Astrocyte of the spinal cord (primary cell): ENCODE results near the gene CPNE6.

Source experiments
- DNase-seq: peaks from one replicate; pipeline ENCODE4 v3.0.0; 2011; ENCODE audit warnings: low read depth, low spot score
- H3K4me3 ChIP-seq: 2 replicates; pipeline ENCODE4 v1.5.1; 2011; ENCODE audit warnings: low read depth, mild to moderate bottlenecking, low read length, moderate library complexity
- in situ Hi-C: cut with HindIII; loops from 2 replicates; pipeline ENCODE4 v1.10.0; 2017; ENCODE audit warnings: low sequenced_read_pairs
- TF ChIP-seq, protein P1 (sequence below): IDR thresholded peaks from 2 replicates; pipeline ENCODE4 v1.5.1; 2012; ENCODE audit warnings: low read depth, mild to moderate bottlenecking, low read length, inconsistent platforms

CPNE6 gene

DNA sequence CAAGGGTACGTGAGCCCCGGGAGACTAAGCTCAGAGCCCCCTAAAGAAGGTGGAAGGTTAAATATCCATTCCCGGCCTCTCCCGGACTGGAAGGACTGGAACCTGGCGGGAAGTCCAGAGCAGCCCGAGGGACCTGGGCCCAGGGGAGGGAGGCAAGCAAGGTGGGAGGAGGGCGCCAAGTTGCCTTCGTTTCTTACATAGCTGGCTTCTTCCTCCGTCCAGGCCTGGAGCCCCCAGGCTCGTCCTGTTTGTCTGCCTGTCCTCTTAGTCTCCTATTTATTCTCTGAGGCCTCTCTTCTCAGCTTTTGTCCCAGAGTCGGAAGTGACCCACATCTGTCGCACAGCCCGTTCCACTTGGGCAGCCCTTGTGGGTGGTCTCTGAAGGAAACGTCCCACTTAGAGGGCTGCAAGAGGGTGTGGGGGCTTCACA lies 23.5 kb downstream of the CPNE6 start:
- in situ Hi-C loops = no loop called here

DNA sequence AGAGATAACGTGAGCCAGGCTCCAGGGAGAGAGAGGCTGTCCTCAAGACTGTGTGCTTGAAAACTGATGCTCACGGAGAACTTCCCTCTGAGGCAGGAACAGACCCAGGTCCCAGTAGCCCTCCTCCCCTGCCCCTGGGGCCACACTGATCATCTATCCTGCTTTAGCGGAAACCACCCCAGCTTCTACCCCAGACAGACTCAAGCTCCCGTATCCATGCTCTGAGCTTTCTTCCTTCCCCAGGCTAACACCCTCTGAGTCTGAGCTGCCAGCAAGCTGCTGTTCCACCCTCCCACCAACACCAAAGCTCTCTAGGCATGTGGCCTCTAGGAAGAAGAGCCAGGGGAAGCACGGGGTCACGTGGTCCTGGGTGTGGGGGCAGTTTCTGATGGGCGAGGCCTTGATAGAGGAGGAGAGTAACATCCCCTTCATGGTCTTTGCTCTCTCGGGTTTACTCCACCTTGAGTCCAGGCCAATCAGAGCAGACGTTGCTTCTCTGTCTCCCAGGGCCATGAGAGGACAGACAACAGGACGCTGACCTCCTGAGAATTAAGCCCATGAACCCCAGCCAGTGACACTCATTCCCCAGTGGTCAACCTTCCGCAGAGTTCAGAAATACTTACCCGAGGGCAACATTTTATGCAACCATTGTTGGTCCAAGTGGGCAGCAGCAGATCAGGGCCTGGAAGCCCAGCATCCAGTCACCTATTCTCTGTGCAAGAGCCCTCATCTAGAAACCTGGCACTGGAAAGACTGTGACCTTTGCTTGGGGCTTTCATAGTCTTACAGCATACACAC lies 24.1 kb downstream of the CPNE6 start:
- in situ Hi-C loops = no loop called here
- H3K4me3 ChIP-seq = peak overlapping the region; percentile 71
- peak; percentile 4 for DNase-seq
- TF ChIP-seq, protein P1, sequence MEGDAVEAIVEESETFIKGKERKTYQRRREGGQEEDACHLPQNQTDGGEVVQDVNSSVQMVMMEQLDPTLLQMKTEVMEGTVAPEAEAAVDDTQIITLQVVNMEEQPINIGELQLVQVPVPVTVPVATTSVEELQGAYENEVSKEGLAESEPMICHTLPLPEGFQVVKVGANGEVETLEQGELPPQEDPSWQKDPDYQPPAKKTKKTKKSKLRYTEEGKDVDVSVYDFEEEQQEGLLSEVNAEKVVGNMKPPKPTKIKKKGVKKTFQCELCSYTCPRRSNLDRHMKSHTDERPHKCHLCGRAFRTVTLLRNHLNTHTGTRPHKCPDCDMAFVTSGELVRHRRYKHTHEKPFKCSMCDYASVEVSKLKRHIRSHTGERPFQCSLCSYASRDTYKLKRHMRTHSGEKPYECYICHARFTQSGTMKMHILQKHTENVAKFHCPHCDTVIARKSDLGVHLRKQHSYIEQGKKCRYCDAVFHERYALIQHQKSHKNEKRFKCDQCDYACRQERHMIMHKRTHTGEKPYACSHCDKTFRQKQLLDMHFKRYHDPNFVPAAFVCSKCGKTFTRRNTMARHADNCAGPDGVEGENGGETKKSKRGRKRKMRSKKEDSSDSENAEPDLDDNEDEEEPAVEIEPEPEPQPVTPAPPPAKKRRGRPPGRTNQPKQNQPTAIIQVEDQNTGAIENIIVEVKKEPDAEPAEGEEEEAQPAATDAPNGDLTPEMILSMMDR = no peak

More for the DNA sequence above, 23.5 kb downstream of the CPNE6 start:
- DNase-seq = peak; percentile 12
- TF ChIP-seq, protein P1 = no peak
- H3K4me3 ChIP-seq = peak overlapping the region; percentile 71

DNA sequence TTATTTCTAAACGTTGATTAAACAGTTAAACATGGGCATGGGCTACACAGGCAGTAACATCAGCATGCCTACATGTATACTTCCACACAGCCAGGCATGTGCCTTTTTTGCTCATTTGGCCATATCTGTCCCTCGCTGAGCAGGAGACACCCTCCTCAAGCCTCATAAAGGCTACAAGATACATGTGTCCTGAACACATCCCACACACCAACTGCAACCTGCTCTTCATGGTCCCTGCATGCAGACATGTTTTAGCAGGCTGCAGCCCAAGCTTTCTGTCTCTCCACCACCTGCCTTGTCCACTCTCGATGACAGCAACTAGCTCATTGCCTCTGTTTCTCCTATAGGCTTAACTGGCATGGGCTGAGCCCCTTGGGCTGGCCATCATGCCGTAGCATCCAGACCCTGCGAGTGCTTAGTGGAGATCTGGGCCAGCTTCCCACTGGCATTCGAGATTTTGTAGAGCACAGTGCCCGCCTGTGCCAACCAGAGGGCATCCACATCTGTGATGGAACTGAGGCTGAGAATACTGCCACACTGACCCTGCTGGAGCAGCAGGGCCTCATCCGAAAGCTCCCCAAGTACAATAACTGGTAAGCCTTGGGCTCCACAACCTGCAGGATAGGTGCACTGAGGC lies 25.3 kb downstream of the CPNE6 start:
- TF ChIP-seq, protein P1 = no peak
- in situ Hi-C loops = no loop called here

DNA sequence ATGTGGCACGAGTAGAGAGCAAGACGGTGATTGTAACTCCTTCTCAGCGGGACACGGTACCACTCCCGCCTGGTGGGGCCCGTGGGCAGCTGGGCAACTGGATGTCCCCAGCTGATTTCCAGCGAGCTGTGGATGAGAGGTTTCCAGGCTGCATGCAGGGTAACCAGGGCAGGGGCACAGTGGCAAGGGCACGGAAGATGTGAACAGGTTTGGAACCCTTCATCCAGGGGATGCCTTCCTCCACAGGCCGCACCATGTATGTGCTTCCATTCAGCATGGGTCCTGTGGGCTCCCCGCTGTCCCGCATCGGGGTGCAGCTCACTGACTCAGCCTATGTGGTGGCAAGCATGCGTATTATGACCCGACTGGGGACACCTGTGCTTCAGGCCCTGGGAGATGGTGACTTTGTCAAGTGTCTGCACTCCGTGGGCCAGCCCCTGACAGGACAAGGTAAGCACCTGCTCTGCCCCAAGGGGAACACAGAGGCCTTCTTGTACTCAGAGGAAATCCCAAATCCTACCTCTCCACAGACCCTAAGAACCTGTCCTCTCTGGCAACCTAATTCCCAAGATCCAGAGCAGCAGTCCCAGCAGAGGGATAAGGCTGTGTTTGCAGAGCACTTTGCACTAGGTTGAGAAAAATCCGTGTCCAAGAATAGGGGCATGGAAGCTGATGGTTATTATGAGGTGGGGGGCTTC lies 27.0 kb downstream of the CPNE6 start:
- TF ChIP-seq, protein P1 = no peak
- in situ Hi-C loops = no loop called here
- H3K4me3 ChIP-seq = no peak overlapping the region
- DNase-seq = no peak

More for the DNA sequence above, 25.3 kb downstream of the CPNE6 start:
- DNase-seq = no peak
- H3K4me3 ChIP-seq = no peak overlapping the region

DNA sequence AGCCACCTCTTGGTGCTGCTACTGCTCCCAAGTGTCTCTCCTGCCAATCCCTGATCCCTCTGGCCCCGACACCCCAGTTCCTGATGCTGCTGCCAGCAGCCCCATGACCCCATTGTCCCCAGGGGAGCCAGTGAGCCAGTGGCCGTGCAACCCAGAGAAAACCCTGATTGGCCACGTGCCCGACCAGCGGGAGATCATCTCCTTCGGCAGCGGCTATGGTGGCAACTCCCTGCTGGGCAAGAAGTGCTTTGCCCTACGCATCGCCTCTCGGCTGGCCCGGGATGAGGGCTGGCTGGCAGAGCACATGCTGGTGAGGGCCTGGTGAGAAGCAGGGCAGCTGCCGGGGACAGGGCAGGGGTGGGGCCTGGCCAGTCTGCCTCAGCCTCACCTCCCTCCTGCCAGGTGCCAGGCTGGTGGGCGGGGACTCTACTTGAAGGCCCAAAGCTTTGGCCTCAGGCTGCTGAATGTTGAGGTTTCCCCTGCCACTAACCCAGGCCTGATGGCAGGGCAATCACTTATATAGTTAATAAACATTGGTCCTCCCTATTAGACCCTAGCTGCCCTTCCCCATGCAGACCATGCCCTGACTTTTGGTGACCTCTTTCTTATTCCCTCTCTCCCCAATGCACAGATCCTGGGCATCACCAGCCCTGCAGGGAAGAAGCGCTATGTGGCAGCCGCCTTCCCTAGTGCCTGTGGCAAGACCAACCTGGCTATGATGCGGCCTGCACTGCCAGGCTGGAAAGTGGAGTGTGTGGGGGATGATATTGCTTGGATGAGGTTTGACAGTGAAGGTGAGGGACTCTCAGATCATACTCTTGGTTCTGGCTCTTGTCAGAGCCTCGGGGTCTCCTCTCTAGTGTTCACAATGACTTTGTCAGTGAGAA lies 27.8 kb downstream of the CPNE6 start:
- H3K4me3 ChIP-seq = no peak overlapping the region
- TF ChIP-seq, protein P1 = no peak
- no peak for DNase-seq
- in situ Hi-C loops = no loop called here
